Naive B cell (primary cell): ENCODE data around the gene IER2. TPM values are rescaled to one million over a fixed set of nuclear protein-coding genes. Genes with fewer than 3 reads are reported as not detected.

ENCODE experiments used
- ATAC-seq, 2 donors: fragments of 150-1000 bp; cut with Tn5 transposase; 2 replicates each; pipeline ENCODE4 v1.10.0; 2021; ENCODE audit warnings: low read depth in 2 of 2, mild to moderate bottlenecking in 2 of 2, moderate library complexity in 2 of 2
- DNase-seq: peaks from one replicate; pipeline ENCODE4 v3.0.0; 2022
- H3K27ac Mint-ChIP-seq, 6 donors: one replicate each; pipeline ENCODE4 v1.8.0; 2020 to 2022; ENCODE audit warnings: mild to moderate bottlenecking in 6 of 6, mixed read lengths in 6 of 6, moderate library complexity in 5 of 6, inconsistent platforms in 2 of 6
- H3K27me3 Mint-ChIP-seq, 3 donors: one replicate each; pipeline ENCODE4 v1.8.0; 2021 to 2022; ENCODE audit warnings: mixed read lengths in 3 of 3, mild to moderate bottlenecking in 1 of 3
- H3K36me3 Mint-ChIP-seq, 2 donors: one replicate each; pipeline ENCODE4 v1.8.0; 2020 to 2022; ENCODE audit warnings: mixed read lengths in 2 of 2, inconsistent platforms in 1 of 2, mild to moderate bottlenecking in 1 of 2
- H3K4me1 Mint-ChIP-seq, 3 donors: one replicate each; pipeline ENCODE4 v1.8.0; 2020 to 2022; ENCODE audit warnings: mixed read lengths in 3 of 3, inconsistent platforms in 1 of 3, mild to moderate bottlenecking in 1 of 3, moderate library complexity in 1 of 3
- H3K4me3 Mint-ChIP-seq, 8 donors: one replicate each; pipeline ENCODE4 v1.8.0; 2020 to 2022; ENCODE audit warnings: mild to moderate bottlenecking in 8 of 8, mixed read lengths in 8 of 8, moderate library complexity in 8 of 8, inconsistent platforms in 2 of 8
- H3K9me3 Mint-ChIP-seq, 7 donors: one replicate each; pipeline ENCODE4 v1.8.0; 2020 to 2022; ENCODE audit warnings: mixed read lengths in 7 of 7, mild to moderate bottlenecking in 5 of 7, inconsistent platforms in 2 of 7, moderate library complexity in 1 of 7
- polyA plus RNA-seq, 6 donors: library from polyadenylated mRNA; unstranded; fragments of 300-500 nt; fragmentation: Illumina TruSeq; gene quantifications; one replicate each; pipeline ENCODE4 v1.2.3, GENCODE V29; 2021; ENCODE audit warnings: low read depth in 6 of 6

The IER2 gene
- polyA plus RNA-seq, 6 donors from 2014 or later: 351 to 1,131 (median 562) TPM

GRCh38 chr19:13122980-13123957 lies 26.9 kb upstream of the IER2 start:
- ATAC-seq: no peak

DNA sequence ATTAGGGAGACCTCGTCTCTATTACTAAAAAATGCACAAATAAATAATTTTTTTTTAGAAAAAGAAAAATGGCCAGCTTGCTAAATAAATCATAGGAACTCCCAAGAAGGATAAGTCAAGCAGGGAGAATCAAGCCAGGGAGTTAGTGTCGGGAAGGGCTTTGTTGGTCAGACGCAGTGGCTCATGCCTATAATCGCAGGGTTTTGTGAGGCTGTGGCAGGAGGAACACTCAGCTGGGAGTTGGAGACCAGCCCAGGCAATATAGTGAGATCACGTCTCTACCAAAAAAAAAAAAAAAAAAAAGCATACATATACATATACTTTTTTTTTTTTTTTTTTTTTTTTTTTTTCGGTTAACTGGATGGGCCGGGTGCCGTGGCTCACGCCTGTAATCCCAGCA lies 23.2 kb upstream of the IER2 start:
- peaks cover 23 to 29% (median 28%) of the 10 kb centered on the region in 3 donors for H3K4me1 Mint-ChIP-seq
- H3K27me3 Mint-ChIP-seq: no peaks in the 10 kb centered on the region
- ATAC-seq: no peak
- H3K9me3 Mint-ChIP-seq: no peaks in the 10 kb centered on the region
- no peak overlapping the region for H3K27ac Mint-ChIP-seq
- no peak for DNase-seq
- no peaks in the 10 kb centered on the region for H3K36me3 Mint-ChIP-seq
- no peak overlapping the region for H3K4me3 Mint-ChIP-seq

More at GRCh38 chr19:13122980-13123957, 26.9 kb upstream of the IER2 start:
- Mint-ChIP-seq H3K36me3 (no peaks in the 10 kb centered on the region), H3K27me3 (no peaks in the 10 kb centered on the region), H3K4me1 (peaks cover 36 to 52% (median 46%) of the 10 kb centered on the region in 3 donors), H3K9me3 (no peaks in the 10 kb centered on the region), H3K4me3 (peak overlapping the region in 1 of 8 donors; percentile 40), H3K27ac (peak overlapping the region in 2 of 6 donors; percentile 32 to 49)
- DNase-seq: no peak

GRCh38 chr19:13127811-13128575 lies 22.2 kb upstream of the IER2 start:
- no peak for DNase-seq
- Mint-ChIP-seq H3K4me1 (peaks cover 23 to 26% (median 25%) of the 10 kb centered on the region in 3 donors), H3K4me3 (no peak overlapping the region), H3K9me3 (no peaks in the 10 kb centered on the region), H3K27ac (peak overlapping the region in 4 of 6 donors; percentile 54 to 89 (median 70)), H3K36me3 (no peaks in the 10 kb centered on the region), H3K27me3 (no peaks in the 10 kb centered on the region)
- no peak for ATAC-seq

DNA sequence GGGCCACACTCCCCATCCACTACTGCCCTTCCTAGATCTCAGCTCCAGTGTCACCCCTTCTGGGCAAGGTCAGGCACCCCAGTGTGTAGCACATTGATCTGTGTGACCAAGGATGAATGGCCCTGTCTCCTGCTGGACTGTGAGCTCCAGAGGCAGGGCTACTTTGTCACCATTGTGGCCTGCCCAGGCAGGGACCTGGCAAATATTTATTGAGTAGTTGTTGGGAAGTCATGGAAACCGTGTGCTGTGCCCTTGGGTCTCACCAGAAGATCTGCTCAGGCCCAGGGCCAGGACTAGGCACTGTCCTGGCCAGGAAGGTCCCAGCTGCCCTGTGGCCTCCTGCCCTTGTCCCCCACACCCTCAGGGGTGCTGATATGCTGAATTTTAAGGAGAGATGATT lies 21.6 kb upstream of the IER2 start:
- no peak for ATAC-seq
- Mint-ChIP-seq H3K27me3 (no peaks in the 10 kb centered on the region), H3K36me3 (no peaks in the 10 kb centered on the region), H3K4me3 (no peak overlapping the region), H3K9me3 (no peaks in the 10 kb centered on the region), H3K27ac (no peak overlapping the region), H3K4me1 (peaks cover 19 to 30% (median 20%) of the 10 kb centered on the region in 3 donors)
- no peak for DNase-seq

GRCh38 chr19:13129384-13129783 lies 20.8 kb upstream of the IER2 start:
- H3K4me3 Mint-ChIP-seq: no peak overlapping the region
- DNase-seq: no peak
- peaks cover 19 to 33% (median 20%) of the 10 kb centered on the region in 3 donors for H3K4me1 Mint-ChIP-seq
- no peak overlapping the region for H3K27ac Mint-ChIP-seq
- H3K9me3 Mint-ChIP-seq: no peaks in the 10 kb centered on the region
- no peak for ATAC-seq
- H3K36me3 Mint-ChIP-seq: no peaks in the 10 kb centered on the region
- H3K27me3 Mint-ChIP-seq: no peaks in the 10 kb centered on the region

- Mint-ChIP-seq H3K27ac (peak overlapping the region in 2 of 6 donors; percentile 59 to 83), H3K36me3 (no peaks in the 10 kb centered on the region), H3K4me3 (no peak overlapping the region), H3K4me1 (peaks cover 19 to 35% (median 20%) of the 10 kb centered on the region in 3 donors), H3K9me3 (no peaks in the 10 kb centered on the region), H3K27me3 (no peaks in the 10 kb centered on the region)
- no peak for DNase-seq
- no peak for ATAC-seq
Measured at GRCh38 chr19:13130886-13131490, 19.2 kb upstream of the IER2 start.

DNA sequence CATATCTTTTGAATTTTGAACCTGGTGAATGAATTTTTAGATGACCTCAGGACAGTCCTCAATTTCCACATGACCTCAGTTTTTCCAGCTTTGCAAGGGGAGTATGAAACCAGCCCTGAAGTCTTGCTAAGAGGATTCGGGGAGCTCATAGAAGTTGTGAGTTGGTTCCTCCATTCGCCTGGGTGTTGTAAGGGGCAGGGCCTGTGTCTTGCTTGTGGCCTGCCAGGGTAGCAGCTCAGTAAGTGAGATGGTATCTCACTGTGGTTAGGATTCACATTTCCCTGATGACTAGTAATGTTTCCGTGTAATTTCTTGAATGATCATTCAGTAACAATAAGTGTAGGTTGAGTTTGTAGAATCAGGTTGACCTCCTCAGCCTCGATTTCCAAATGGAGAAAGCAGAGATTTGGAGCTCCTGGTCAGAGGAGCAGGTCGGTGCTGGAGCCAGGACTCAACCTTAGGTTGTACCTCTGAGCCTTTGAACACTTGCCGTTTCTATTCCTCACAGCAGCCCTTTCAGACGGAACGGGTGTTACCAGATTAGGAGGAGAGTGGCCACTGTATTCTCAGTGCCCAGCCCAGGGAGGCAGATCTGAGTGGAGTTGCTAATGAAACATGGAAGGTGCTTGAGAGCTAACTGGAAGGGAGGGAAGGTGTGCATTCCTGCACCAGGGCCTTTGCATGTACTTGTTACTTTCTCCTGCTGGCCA lies 17.6 kb upstream of the IER2 start:
- no peaks in the 10 kb centered on the region for H3K36me3 Mint-ChIP-seq
- H3K4me3 Mint-ChIP-seq: no peak overlapping the region
- peaks cover 19 to 32% (median 19%) of the 10 kb centered on the region in 3 donors for H3K4me1 Mint-ChIP-seq
- H3K27ac Mint-ChIP-seq: peak overlapping the region in 2 of 6 donors; percentile 47 to 89
- ATAC-seq (no peak), DNase-seq (no peak)
- H3K9me3 Mint-ChIP-seq: no peaks in the 10 kb centered on the region
- no peaks in the 10 kb centered on the region for H3K27me3 Mint-ChIP-seq

DNA sequence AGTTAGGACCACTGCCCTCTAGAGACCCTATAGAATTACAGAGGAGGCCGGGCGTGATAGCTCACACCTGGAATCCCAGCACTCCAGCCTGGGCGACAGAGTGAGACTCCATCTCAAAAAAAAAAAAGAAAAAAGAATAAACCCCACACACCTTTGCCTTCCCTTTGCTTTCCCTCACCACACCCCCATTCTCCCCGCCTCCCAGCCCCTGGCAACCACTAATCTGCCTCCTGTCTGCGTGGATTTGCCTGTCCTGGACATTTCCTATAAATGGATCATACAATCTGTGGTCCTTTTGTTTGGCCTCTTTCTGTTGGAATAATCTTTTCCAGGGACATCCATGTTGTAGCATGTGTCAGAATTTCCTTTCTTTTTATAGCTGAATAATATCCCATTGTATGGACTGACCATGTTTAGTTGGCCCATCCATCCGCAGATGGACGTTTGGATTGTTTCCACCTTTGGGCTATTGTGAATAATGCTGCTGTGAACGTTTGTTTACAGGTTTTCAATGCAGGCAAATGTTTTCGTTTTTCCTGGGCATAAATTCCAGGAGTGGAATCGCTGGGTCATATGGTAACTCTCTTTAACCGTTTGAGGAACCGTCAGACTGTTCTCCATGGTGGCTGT lies 16.9 kb upstream of the IER2 start:
- no peak for DNase-seq
- no peak for ATAC-seq
- Mint-ChIP-seq H3K27me3 (no peaks in the 10 kb centered on the region), H3K9me3 (no peaks in the 10 kb centered on the region), H3K36me3 (no peaks in the 10 kb centered on the region), H3K4me3 (no peak overlapping the region), H3K27ac (peak overlapping the region in 1 of 6 donors; percentile 12), H3K4me1 (peaks cover 14 to 26% (median 15%) of the 10 kb centered on the region in 3 donors)

DNA sequence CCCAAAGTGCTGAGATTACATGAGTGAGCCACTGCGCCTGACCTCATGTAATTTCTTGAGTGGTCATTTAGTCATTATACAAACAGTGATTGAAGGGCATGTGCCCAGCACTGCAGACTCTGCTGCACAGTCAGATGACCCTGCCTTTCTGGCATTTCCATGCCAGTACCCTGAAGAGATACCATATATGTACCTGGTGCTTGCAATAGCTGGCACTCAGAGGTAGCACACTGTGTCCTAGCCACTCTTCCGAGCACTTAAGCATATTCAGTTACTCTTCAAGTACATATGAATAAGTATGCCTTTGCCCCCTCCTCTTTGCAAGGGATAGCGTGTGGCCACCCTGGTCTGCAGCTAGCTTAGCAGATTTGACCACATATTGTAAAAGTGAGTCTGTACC lies 15.6 kb upstream of the IER2 start:
- peaks cover 10 to 23% (median 14%) of the 10 kb centered on the region in 3 donors for H3K4me1 Mint-ChIP-seq
- peak overlapping the region in 1 of 8 donors; percentile 22 for H3K4me3 Mint-ChIP-seq
- ATAC-seq (no peak), DNase-seq (no peak)
- no peaks in the 10 kb centered on the region for H3K27me3 Mint-ChIP-seq
- no peaks in the 10 kb centered on the region for H3K9me3 Mint-ChIP-seq
- no peak overlapping the region for H3K27ac Mint-ChIP-seq
- H3K36me3 Mint-ChIP-seq: no peaks in the 10 kb centered on the region

DNA sequence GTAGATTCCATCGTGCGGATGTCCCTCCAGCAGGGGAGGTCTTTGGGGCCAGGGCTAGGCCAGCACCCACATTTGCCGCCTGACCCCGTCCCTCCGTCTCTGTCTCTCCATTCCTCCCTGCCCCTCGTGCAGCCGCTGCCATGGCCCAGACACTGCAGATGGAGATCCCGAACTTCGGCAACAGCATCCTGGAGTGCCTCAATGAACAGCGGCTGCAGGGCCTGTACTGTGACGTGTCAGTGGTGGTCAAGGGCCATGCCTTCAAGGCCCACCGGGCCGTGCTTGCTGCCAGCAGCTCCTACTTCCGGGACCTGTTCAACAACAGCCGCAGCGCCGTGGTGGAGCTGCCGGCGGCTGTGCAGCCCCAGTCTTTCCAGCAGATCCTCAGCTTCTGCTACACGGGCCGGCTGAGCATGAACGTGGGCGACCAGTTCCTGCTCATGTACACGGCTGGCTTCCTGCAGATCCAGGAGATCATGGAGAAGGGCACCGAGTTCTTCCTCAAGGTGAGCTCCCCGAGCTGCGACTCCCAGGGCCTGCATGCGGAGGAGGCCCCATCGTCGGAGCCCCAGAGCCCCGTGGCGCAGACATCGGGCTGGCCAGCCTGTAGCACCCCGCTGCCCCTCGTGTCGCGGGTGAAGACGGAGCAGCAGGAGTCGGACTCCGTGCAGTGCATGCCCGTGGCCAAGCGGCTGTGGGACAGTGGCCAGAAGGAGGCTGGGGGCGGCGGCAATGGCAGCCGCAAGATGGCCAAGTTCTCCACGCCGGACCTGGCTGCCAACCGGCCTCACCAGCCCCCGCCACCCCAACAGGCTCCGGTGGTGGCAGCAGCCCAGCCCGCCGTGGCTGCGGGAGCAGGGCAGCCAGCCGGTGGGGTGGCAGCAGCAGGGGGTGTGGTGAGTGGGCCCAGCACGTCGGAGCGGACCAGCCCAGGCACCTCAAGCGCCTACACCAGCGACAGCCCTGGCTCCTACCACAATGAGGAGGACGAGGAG lies 14.8 kb upstream of the IER2 start:
- DNase-seq (no peak), ATAC-seq (no peak)
- Mint-ChIP-seq H3K27me3 (no peaks in the 10 kb centered on the region), H3K4me1 (peaks cover 10 to 20% (median 14%) of the 10 kb centered on the region in 3 donors), H3K4me3 (peak overlapping the region in 1 of 8 donors; percentile 22), H3K9me3 (no peaks in the 10 kb centered on the region), H3K36me3 (no peaks in the 10 kb centered on the region), H3K27ac (no peak overlapping the region)

DNA sequence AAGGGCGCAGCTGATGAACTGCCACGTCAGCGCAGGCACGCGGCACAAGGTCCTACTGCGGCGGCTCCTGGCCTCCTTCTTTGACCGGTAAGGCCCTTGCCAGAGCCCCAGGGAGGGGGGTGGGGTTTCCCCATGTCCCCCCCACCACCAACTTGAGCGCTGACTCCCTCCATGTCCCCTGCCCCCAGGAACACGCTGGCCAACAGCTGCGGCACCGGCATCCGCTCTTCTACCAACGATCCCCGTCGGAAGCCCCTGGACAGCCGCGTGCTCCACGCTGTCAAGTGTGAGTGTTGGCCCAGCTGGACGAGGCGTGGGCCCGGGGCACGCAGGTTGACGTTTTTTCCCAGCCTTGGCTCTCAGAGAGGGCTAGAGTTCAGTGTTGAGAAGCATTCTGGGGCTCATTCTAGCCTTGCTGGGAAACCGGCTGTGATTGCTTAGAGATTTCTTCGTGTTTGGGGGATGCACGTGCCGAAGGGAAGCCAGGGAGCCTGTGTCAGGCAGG lies 12.9 kb upstream of the IER2 start:
- H3K36me3 Mint-ChIP-seq: no peaks in the 10 kb centered on the region
- H3K9me3 Mint-ChIP-seq: no peaks in the 10 kb centered on the region
- DNase-seq (no peak), ATAC-seq (no peak)
- no peak overlapping the region for H3K27ac Mint-ChIP-seq
- no peaks in the 10 kb centered on the region for H3K27me3 Mint-ChIP-seq
- peak overlapping the region in 1 of 8 donors; percentile 69 for H3K4me3 Mint-ChIP-seq
- peaks cover 6 to 15% (median 6%) of the 10 kb centered on the region in 3 donors for H3K4me1 Mint-ChIP-seq
